DOHH2 (cell line): ENCODE results near the gene MBTPS1.

Experiments used
- EZH2phosphoT487 ChIP-seq: fragments of 200-600 bp; sonication (generic); IDR thresholded peaks from 2 replicates; pipeline ENCODE4 v1.6.1; 2017; ENCODE audit warnings: borderline replicate concordance, mild to moderate bottlenecking, antibody characterized with exemption, low read length, moderate library complexity, mixed read lengths
- TF ChIP-seq, protein P1 (sequence below): fragments of 200-600 bp; sonication (generic); IDR thresholded peaks from one replicate; pipeline ENCODE4 v1.5.1; 2014; ENCODE audit warnings: antibody characterized with exemption, mild to moderate bottlenecking, low read depth, low read length; ENCODE audit not compliant: poor library complexity, severe bottlenecking

DNA sequence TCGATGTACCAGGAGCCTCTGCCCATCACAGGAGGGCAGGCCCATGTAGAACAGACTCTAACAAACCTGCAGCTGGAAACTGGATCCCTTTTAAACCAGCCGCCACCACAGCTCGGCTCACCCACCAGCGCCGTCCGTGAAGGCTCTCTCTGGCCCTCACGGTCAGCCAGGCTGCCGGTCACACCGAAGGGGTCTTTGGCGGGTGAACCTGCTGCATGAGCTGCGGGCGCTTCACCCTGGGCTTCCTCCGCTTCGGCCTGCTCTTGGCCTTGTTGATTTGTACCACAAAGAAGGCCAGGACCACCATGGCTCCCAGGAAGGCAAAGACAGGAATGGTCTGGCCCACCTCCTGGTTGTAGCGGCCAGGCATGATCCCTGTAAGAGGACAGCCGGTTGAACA lies 62.5 kb downstream of the MBTPS1 start:
- TF ChIP-seq, protein P1, sequence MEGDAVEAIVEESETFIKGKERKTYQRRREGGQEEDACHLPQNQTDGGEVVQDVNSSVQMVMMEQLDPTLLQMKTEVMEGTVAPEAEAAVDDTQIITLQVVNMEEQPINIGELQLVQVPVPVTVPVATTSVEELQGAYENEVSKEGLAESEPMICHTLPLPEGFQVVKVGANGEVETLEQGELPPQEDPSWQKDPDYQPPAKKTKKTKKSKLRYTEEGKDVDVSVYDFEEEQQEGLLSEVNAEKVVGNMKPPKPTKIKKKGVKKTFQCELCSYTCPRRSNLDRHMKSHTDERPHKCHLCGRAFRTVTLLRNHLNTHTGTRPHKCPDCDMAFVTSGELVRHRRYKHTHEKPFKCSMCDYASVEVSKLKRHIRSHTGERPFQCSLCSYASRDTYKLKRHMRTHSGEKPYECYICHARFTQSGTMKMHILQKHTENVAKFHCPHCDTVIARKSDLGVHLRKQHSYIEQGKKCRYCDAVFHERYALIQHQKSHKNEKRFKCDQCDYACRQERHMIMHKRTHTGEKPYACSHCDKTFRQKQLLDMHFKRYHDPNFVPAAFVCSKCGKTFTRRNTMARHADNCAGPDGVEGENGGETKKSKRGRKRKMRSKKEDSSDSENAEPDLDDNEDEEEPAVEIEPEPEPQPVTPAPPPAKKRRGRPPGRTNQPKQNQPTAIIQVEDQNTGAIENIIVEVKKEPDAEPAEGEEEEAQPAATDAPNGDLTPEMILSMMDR: no peak
- no peak for TF ChIP-seq EZH2phosphoT487
